Nephron (organoid): ENCODE measurements around the gene TICAM1.
A peak's percentile ranks its signal among the peaks of the same experiment; 100 is the strongest.
"Not testable (repeated sequence)": the region's sequence is repeated elsewhere in the genome, so short reads cannot be mapped to it uniquely, and the experiment has no call there.

Source experiments
- H3K27ac Mint-ChIP-seq, 3 experiments: 2 replicates each; pipeline ENCODE4 v1.8.0; 2020; ENCODE audit warnings: mixed read lengths in 3 of 3, mild to moderate bottlenecking in 2 of 3, moderate library complexity in 1 of 3
- H3K27me3 Mint-ChIP-seq: 2 replicates; pipeline ENCODE4 v1.8.0; 2021; ENCODE audit warnings: low read depth, mild to moderate bottlenecking, moderate library complexity, mixed read lengths
- H3K36me3 Mint-ChIP-seq: 2 replicates; pipeline ENCODE4 v1.8.0; 2020; ENCODE audit warnings: low read depth, mixed read lengths
- H3K4me1 Mint-ChIP-seq: 2 replicates; pipeline ENCODE4 v1.8.0; 2020; ENCODE audit warnings: mixed read lengths
- H3K4me3 Mint-ChIP-seq, 3 experiments: 2 replicates each; pipeline ENCODE4 v1.8.0; 2020; ENCODE audit warnings: mild to moderate bottlenecking in 3 of 3, mixed read lengths in 3 of 3, moderate library complexity in 2 of 3
- H3K9me3 Mint-ChIP-seq: 2 replicates; pipeline ENCODE4 v1.8.0; 2020; ENCODE audit warnings: mixed read lengths
- CTCF ChIP-seq, 3 experiments: fragments of 200-600 bp; sonication (generic); IDR thresholded peaks; one replicate each; pipeline ENCODE4 v1.5.0; 2021; ENCODE audit warnings: antibody characterized with exemption in 3 of 3; ENCODE audit not compliant: unreplicated experiment in 3 of 3

TICAM1 gene

GRCh38 chr19:4801085-4801619, 30.4 kb downstream of the TICAM1 start:
- Mint-ChIP-seq H3K36me3 (peaks cover 18% of the 10 kb centered on the region), H3K9me3 (no peaks in the 10 kb centered on the region), H3K4me3 (no peak overlapping the region), H3K27ac (no peak overlapping the region), H3K4me1 (peaks cover 6% of the 10 kb centered on the region), H3K27me3 (peaks cover 1% of the 10 kb centered on the region)
- no peak for TF ChIP-seq CTCF (IDR thresholded peaks at IDR 0.05; ENCODE audit: unreplicated experiment in 3 of 3)

DNA sequence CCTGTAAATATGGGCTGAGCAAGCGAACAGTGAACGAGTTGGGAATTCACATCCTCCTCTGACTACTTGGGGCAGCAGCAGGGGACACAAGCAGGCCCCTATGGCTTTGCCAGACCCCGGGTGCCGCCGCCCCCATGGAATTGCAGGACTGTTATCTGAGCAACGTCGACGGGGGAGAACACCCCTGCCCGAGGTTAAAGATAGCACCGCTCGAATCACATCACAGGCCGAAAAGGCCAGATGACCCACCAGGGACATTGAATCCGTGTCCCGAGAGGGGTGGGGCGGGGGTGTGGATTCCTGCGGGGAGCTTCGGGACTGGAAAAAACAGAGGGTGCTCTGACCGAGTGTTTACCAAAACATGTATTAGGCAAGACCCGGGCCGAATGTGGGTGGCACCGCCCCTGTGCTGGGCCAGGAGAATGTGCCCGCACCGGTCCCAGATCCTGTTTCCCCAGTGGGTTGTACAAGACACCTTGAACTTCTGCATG, 30.9 kb downstream of the TICAM1 start:
- Mint-ChIP-seq H3K9me3 (no peaks in the 10 kb centered on the region), H3K36me3 (peaks cover 18% of the 10 kb centered on the region), H3K4me1 (peaks cover 6% of the 10 kb centered on the region), H3K4me3 (no peak overlapping the region), H3K27ac (no peak overlapping the region), H3K27me3 (no peaks in the 10 kb centered on the region)
- no peak for TF ChIP-seq CTCF (IDR thresholded peaks at IDR 0.05; ENCODE audit: unreplicated experiment in 3 of 3)

- Mint-ChIP-seq H3K27ac (no peak overlapping the region), H3K4me3 (peak overlapping the region; percentile 23 to 66 (median 57)), H3K9me3 (no peaks in the 10 kb centered on the region), H3K4me1 (peaks cover 6% of the 10 kb centered on the region), H3K36me3 (peaks cover 32% of the 10 kb centered on the region), H3K27me3 (no peaks in the 10 kb centered on the region)
- TF ChIP-seq CTCF (IDR thresholded peaks at IDR 0.05; ENCODE audit: unreplicated experiment in 3 of 3) = no peak
Observed at GRCh38 chr19:4795400-4795799, 36.1 kb downstream of the TICAM1 start.

- Mint-ChIP-seq H3K4me3 (peak overlapping the region; percentile 21 to 82 (median 32)), H3K36me3 (peaks cover 32% of the 10 kb centered on the region), H3K4me1 (peaks cover 6% of the 10 kb centered on the region), H3K27ac (no peak overlapping the region), H3K9me3 (no peaks in the 10 kb centered on the region), H3K27me3 (no peaks in the 10 kb centered on the region)
- TF ChIP-seq CTCF (IDR thresholded peaks at IDR 0.05; ENCODE audit: unreplicated experiment in 3 of 3) = no peak
Observed at GRCh38 chr19:4794971-4795370, 36.5 kb downstream of the TICAM1 start.

DNA sequence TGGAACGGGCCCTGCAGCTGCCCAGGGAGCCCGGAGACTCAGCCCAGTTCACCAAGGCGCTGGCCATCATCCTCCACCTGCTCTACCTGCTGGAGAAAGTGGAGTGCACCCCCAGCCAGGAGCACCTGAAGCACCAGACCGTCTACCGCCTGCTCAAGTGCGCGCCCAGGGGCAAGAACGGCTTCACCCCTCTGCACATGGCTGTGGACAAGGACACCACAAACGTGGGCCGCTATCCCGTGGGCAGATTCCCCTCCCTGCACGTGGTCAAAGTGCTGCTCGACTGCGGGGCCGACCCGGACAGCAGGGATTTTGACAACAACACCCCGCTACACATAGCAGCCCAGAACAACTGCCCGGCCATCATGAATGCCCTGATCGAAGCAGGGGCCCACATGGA, 38.2 kb downstream of the TICAM1 start:
- not testable (repeated sequence) for H3K9me3 Mint-ChIP-seq, H3K27me3 Mint-ChIP-seq, H3K4me1 Mint-ChIP-seq, H3K27ac Mint-ChIP-seq
- Mint-ChIP-seq H3K36me3 (peaks cover 25% of the 10 kb centered on the region), H3K4me3 (peak overlapping the region; percentile 78 to 82 (median 82))

DNA sequence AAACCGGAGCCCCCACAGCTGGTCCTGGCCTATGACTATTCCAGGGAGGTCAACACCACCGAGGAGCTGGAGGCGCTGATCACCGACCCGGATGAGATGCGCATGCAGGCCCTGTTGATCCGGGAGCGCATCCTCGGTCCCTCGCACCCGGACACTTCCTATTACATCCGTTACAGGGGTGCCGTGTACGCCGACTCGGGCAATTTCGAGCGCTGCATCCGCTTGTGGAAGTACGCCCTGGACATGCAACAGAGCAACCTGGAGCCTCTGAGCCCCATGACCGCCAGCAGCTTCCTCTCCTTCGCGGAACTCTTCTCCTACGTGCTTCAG, 38.7 kb downstream of the TICAM1 start:
- H3K27ac Mint-ChIP-seq, H3K4me1 Mint-ChIP-seq, H3K9me3 Mint-ChIP-seq, H3K27me3 Mint-ChIP-seq: not testable (repeated sequence)
- Mint-ChIP-seq H3K36me3 (peaks cover 22% of the 10 kb centered on the region), H3K4me3 (peak overlapping the region; percentile 78 to 82 (median 82))

DNA sequence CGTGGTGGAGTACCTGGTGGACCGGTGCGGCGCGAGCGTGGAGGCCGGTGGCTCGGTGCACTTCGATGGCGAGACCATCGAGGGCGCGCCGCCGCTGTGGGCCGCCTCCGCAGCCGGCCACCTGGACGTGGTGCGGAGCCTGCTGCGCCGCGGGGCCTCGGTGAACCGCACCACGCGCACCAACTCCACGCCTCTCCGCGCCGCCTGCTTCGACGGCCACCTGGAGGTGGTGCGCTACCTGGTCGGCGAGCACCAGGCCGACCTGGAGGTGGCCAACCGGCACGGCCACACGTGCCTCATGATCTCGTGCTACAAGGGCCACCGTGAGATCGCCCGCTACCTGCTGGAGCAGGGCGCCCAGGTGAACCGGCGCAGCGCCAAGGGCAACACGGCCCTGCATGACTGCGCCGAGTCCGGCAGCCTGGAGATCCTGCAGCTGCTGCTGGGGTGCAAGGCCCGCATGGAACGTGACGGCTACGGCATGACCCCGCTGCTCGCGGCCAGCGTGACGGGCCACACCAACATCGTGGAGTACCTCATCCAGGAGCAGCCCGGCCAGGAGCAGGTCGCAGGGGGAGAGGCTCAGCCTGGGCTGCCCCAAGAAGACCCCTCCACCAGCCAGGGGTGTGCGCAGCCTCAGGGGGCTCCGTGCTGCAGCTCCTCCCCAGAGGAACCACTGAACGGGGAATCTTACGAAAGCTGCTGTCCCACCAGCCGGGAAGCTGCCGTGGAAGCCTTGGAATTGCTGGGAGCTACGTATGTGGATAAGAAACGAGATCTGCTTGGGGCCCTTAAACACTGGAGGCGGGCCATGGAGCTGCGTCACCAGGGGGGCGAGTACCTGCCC, 39.3 kb downstream of the TICAM1 start:
- not testable (repeated sequence) for H3K4me1 Mint-ChIP-seq, H3K9me3 Mint-ChIP-seq, H3K27me3 Mint-ChIP-seq
- peaks cover 22% of the 10 kb centered on the region for H3K36me3 Mint-ChIP-seq
- H3K4me3 Mint-ChIP-seq = peak overlapping the region; percentile 78 to 84 (median 82)
- peak overlapping the region in 1 of 3 experiments; percentile 46 for H3K27ac Mint-ChIP-seq
